Naive thymus-derived CD4-positive, alpha-beta T cell (primary cell): ENCODE data around the gene PPP2R3C. TPM values are rescaled to one million over a fixed set of nuclear protein-coding genes. Genes with fewer than 3 reads are reported as not detected.

ENCODE experiments used
- ATAC-seq: fragments of 150-1000 bp; cut with Tn5 transposase; 2 replicates; pipeline ENCODE4 v1.10.0; 2021; ENCODE audit warnings: mild to moderate bottlenecking, moderate library complexity
- CTCF ChIA-PET: fragments of 350-600 bp; sonication (Branson Sonifier 250); formaldehyde crosslinking; loops from one replicate; lab custom pipeline; 2021; ENCODE audit warnings: antibody characterized with exemption; lab: Charles Lee
- POLR2A ChIA-PET: fragments of 350-600 bp; sonication (Branson Sonifier 250); formaldehyde crosslinking; loops from one replicate; lab custom pipeline; 2021; ENCODE audit warnings: antibody characterized with exemption, inconsistent platforms; lab: Charles Lee
- DNase-seq, 9 donors: peaks; one replicate each; pipeline versions ENCODE4 v3.0.0 to v3.0.0-alpha.2; 2020 to 2022; ENCODE audit warnings: mixed read lengths in 1 of 9
- H3K27ac ChIP-seq: one replicate; pipeline ENCODE4 v1.7.0; 2013; ENCODE audit warnings: mild to moderate bottlenecking, low read depth, low read length, moderate library complexity
- H3K27me3 ChIP-seq, 2 donors: one replicate each; pipeline ENCODE4 v1.7.0; 2013; ENCODE audit warnings: low read length in 2 of 2, mild to moderate bottlenecking in 2 of 2, moderate library complexity in 2 of 2; ENCODE audit not compliant: control insufficient read depth in 2 of 2, insufficient read depth in 2 of 2
- H3K36me3 ChIP-seq, 3 experiments: 1 replicate in 2 of 3; 2 replicates in 1 of 3; pipeline ENCODE4 v1.7.0; 2013; ENCODE audit warnings: low read length in 3 of 3, mild to moderate bottlenecking in 3 of 3, moderate library complexity in 1 of 3; ENCODE audit not compliant: insufficient read depth in 3 of 3, control insufficient read depth in 2 of 3
- H3K4me1 ChIP-seq, 2 donors: one replicate each; pipeline ENCODE4 v1.7.0; 2013; ENCODE audit warnings: low read length in 2 of 2, mild to moderate bottlenecking in 2 of 2, moderate library complexity in 1 of 2; ENCODE audit not compliant: control insufficient read depth in 2 of 2, insufficient read depth in 2 of 2
- H3K4me3 ChIP-seq: 2 replicates; pipeline ENCODE4 v1.7.0; 2013; ENCODE audit warnings: mild to moderate bottlenecking, low read length
- H3K9me3 ChIP-seq, 3 experiments: 1 replicate in 2 of 3; 2 replicates in 1 of 3; pipeline ENCODE4 v1.7.0; 2013; ENCODE audit warnings: low read length in 3 of 3; ENCODE audit not compliant: control insufficient read depth in 2 of 3
- H3K27ac Mint-ChIP-seq, 9 donors: one replicate each; pipeline ENCODE4 v1.8.0; 2020 to 2022; ENCODE audit warnings: mixed read lengths in 9 of 9, mild to moderate bottlenecking in 8 of 9, moderate library complexity in 5 of 9, inconsistent platforms in 2 of 9
- H3K27me3 Mint-ChIP-seq, 5 donors: one replicate each; pipeline ENCODE4 v1.8.0; 2021 to 2022; ENCODE audit warnings: mixed read lengths in 5 of 5, mild to moderate bottlenecking in 1 of 5
- H3K36me3 Mint-ChIP-seq, 5 donors: one replicate each; pipeline ENCODE4 v1.8.0; 2020 to 2022; ENCODE audit warnings: mixed read lengths in 5 of 5, mild to moderate bottlenecking in 3 of 5, inconsistent platforms in 1 of 5
- H3K4me1 Mint-ChIP-seq, 7 donors: one replicate each; pipeline ENCODE4 v1.8.0; 2020 to 2022; ENCODE audit warnings: mixed read lengths in 7 of 7, mild to moderate bottlenecking in 3 of 7, inconsistent platforms in 1 of 7
- H3K4me3 Mint-ChIP-seq, 10 donors: one replicate each; pipeline ENCODE4 v1.8.0; 2020 to 2022; ENCODE audit warnings: mild to moderate bottlenecking in 10 of 10, mixed read lengths in 10 of 10, moderate library complexity in 6 of 10, inconsistent platforms in 2 of 10
- H3K9me3 Mint-ChIP-seq, 11 donors: one replicate each; pipeline ENCODE4 v1.8.0; 2020 to 2022; ENCODE audit warnings: mixed read lengths in 11 of 11, mild to moderate bottlenecking in 4 of 11, inconsistent platforms in 1 of 11, moderate library complexity in 1 of 11
- intact Hi-C, 2 donors: fragments of 100-400 bp; cut with micrococcal nuclease; formaldehyde crosslinking; loops; one replicate each; pipeline ENCODE4 v1.15.1; 2023
- polyA plus RNA-seq, 2 donors: library from polyadenylated mRNA; unstranded; fragments of 300-500 nt; fragmentation: Illumina TruSeq; gene quantifications; one replicate each; pipeline ENCODE4 v1.2.3, GENCODE V29; 2021
- total RNA-seq, 6 experiments: library from RNA in 5 of 6; stranded (reverse) in 5 of 6; gene quantifications; 1 replicate in 5 of 6; 2 replicates in 1 of 6; pipeline ENCODE4 v1.2.3 and lab custom pipeline; 2021 to 2026

Gene PPP2R3C
- total RNA-seq (10 to 100 TPM; 31.4 to 43.3 (median 33.5) TPM), polyA plus RNA-seq (10 to 100 TPM; 51.9 to 52.2 TPM), total RNA-seq (lab: John Stamatoyannopoulos, UW) (32.6 reads per million, percentile 62 among the genes with 10 or more reads in this experiment)

DNA sequence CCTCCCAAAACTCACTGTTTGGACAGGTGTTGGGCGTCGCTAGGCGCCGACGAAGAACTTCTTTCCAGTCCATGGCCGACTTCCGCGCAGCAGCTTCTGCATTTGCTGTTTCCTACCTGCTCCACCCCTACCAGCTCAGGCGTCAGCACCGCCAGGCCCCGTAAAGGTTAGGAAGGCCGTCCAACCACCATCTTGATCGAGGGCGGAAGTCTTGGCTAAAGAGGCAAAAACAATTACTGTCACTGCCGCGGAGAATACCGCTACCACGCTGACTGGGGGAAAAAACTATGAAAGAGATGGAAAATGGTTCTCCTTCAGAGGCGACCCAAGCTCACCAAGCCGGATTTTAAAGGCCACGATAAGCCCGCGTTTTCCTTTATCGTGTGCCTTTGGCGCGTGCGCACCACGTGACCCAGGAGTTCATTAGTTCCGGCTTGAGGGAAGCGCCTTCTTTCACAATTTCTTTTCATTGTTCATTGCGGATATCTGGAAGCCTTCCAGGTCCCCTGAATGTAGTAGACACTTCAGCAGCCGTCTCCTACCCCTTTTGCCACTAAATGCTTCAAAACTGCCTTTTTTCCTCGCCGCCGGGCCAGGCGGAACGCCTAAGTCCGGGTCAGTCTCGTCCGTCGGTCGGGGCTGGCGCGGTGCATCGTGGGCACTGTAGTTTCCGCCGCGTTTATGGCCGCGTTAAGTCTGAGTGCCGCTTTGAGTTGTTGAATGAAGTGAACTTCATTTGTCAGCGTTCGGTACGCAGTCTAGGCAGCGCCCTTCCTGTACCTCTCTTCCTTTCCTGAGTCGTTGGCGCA lies at the start of gene PPP2R3C, which contains the start of gene PRORP:
PPP2R3C (minus strand) TSS at position 104 of the 809 bp plus-strand sequence; CDS start at position 73, 31 bp downstream.
PRORP (plus strand) TSS at position 666 of the 809 bp plus-strand sequence. CDS start 694 bp downstream, outside the sequence.
- Histone ChIP-seq H3K4me3 (peak within 1 kb of the TSS; percentile 86), H3K9me3 (no peaks in the 10 kb centered on the region), H3K4me1 (peaks cover 16 to 22% of the 10 kb centered on the region in 2 donors), H3K36me3 (no peaks in the 10 kb centered on the region), H3K27me3 (no peaks in the 10 kb centered on the region), H3K27ac (peak within 1 kb of the TSS; percentile 97)
- H3K36me3 Mint-ChIP-seq = peaks cover 3 to 17% (median 13%) of the 10 kb centered on the region in 5 donors
- DNase-seq (peak; percentile 80 to 96 (median 93)), ATAC-seq (peak; percentile 90)
- no peaks in the 10 kb centered on the region for H3K9me3 Mint-ChIP-seq
- intact Hi-C loops = loop anchor here (1.0 to 10.0 kb wide), 17 partner anchors 18 to 1198 kb away; partner anchors contain the start of genes BRMS1L (in 2 of the 2), EAPP (in 2 of the 2), FAM177A1 (in 2 of the 2) and NFKBIA (in 2 of the 2)
- H3K4me1 Mint-ChIP-seq = peaks cover 39 to 85% (median 73%) of the 10 kb centered on the region in 7 donors
- ChIA-PET CTCF (interaction anchor here (0.5 to 1.7 kb wide), 5 partner anchors 62 to 392 kb away, joined by 3 to 6 read pairs (median 3); partner anchors contain the start of gene NFKBIA), POLR2A (interaction anchor here (0.6 to 4.2 kb wide), 18 partner anchors 9 to 492 kb away, joined by 3 to 65 read pairs (median 4); partner anchors contain the start of genes BAZ1A, CFL2, FAM177A1 and NFKBIA)
- peak within 1 kb of the TSS; percentile 89 to 100 (median 99) for H3K4me3 Mint-ChIP-seq
- H3K27me3 Mint-ChIP-seq = peaks cover 0 to 3% (median 0%) of the 10 kb centered on the region in 5 donors
- peak within 1 kb of the TSS; percentile 99 to 100 (median 100) for H3K27ac Mint-ChIP-seq

DNA sequence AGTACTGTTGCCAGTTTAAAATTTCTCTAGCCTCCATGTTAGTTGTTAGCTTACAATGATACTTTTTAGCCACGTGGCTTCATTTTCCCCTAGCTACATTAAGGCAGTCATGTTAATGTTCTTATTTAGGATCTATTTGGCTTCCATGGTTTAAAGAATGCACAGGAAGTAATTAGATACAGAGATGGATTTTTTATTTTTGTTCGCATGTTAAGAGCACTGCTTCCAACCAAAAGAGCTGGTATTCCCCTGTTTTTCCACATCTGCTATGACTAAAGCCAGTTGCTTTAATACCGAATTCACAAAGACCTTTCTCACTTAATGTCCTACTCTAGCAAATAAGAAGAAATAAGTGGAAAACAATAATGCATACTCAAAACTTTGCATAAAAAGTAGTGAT lies 45.7 kb upstream of the PPP2R3C start:
- Mint-ChIP-seq H3K4me1 (peaks cover 7 to 23% (median 15%) of the 10 kb centered on the region in 7 donors), H3K4me3 (no peak overlapping the region), H3K27ac (peak overlapping the region in 1 of 9 donors; percentile 32), H3K27me3 (no peaks in the 10 kb centered on the region), H3K36me3 (peaks cover 9 to 56% (median 41%) of the 10 kb centered on the region in 5 donors), H3K9me3 (peaks cover 0 to 6% (median 0%) of the 10 kb centered on the region in 11 donors)
- H3K9me3 ChIP-seq = no peaks in the 10 kb centered on the region
- ATAC-seq = no peak
- H3K4me1 ChIP-seq = no peaks in the 10 kb centered on the region
- DNase-seq = no peak
- H3K4me3 ChIP-seq = no peak overlapping the region
- H3K27ac ChIP-seq = no peak overlapping the region
- no peaks in the 10 kb centered on the region for H3K27me3 ChIP-seq
- intact Hi-C loops = no loop called here
- ChIA-PET CTCF (no interaction called here), POLR2A (interaction anchor here (0.7 kb wide), 1 partner anchor 106 kb away, joined by 3 read pairs; no protein-coding TSS in a partner anchor)
- peaks cover 0 to 6% (median 4%) of the 10 kb centered on the region in 3 experiments for H3K36me3 ChIP-seq

DNA sequence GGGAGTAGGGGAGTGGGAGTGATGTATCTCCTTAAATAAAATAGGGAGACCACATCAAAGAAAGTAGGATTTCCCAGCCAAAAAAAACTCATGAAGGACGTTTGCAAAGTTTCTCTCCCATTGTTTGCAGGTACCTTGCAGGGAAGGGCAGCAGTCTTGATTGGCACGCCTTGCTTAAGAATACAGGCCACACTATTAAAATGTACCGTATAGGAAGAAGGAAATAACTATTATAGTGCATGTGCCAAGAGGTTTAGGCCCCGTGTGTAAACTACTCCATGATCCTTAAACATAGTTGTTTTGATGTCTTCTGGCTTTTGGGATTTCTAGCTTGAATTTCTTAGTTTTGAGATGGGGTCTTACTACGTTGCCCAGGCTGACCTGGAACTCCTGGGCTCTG lies 43.1 kb upstream of the PPP2R3C start:
- Histone ChIP-seq H3K27ac (no peak overlapping the region), H3K9me3 (no peaks in the 10 kb centered on the region), H3K4me3 (no peak overlapping the region), H3K36me3 (peaks cover 0 to 13% (median 4%) of the 10 kb centered on the region in 3 experiments), H3K27me3 (no peaks in the 10 kb centered on the region), H3K4me1 (peaks cover 0 to 6% of the 10 kb centered on the region in 2 donors)
- H3K36me3 Mint-ChIP-seq = peaks cover 8 to 63% (median 38%) of the 10 kb centered on the region in 5 donors
- H3K27ac Mint-ChIP-seq = no peak overlapping the region
- H3K27me3 Mint-ChIP-seq = no peaks in the 10 kb centered on the region
- no peak for ATAC-seq
- H3K4me3 Mint-ChIP-seq = no peak overlapping the region
- H3K4me1 Mint-ChIP-seq = peaks cover 0 to 38% (median 23%) of the 10 kb centered on the region in 7 donors
- POLR2A ChIA-PET = interaction anchor here (0.7 kb wide), 1 partner anchor 13 kb away, joined by 3 read pairs; no protein-coding TSS in a partner anchor
- DNase-seq = no peak
- intact Hi-C loops = no loop called here
- peaks cover 0 to 6% (median 0%) of the 10 kb centered on the region in 11 donors for H3K9me3 Mint-ChIP-seq
- CTCF ChIA-PET = no interaction called here

DNA sequence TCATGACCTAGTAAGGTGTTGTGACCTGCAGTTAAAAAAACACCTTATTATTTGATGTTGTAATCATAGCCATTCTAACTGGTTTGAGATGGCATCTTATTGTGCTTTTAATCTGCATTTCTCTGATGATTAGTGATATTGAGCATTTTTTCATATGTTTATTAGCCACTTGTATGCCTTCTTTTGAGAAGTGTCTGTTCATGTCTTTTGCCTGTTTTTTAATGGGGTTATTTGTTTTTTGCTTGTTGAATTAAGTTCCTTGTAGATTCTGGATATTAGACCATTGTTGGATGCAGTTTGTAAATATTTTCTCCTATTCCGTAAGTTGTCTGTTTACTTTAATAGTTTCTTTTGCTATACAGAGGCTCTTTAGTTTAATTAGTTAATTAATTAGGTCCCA lies 41.6 kb upstream of the PPP2R3C start:
- Mint-ChIP-seq H3K4me3 (no peak overlapping the region), H3K9me3 (peaks cover 0 to 1% (median 0%) of the 10 kb centered on the region in 11 donors), H3K36me3 (peaks cover 10 to 65% (median 36%) of the 10 kb centered on the region in 5 donors), H3K4me1 (peaks cover 0 to 40% (median 24%) of the 10 kb centered on the region in 7 donors), H3K27me3 (no peaks in the 10 kb centered on the region), H3K27ac (no peak overlapping the region)
- intact Hi-C loops = no loop called here
- Histone ChIP-seq H3K4me1 (peaks cover 0 to 6% of the 10 kb centered on the region in 2 donors), H3K27me3 (no peaks in the 10 kb centered on the region), H3K4me3 (no peak overlapping the region), H3K36me3 (peaks cover 4 to 28% (median 8%) of the 10 kb centered on the region in 3 experiments), H3K27ac (no peak overlapping the region), H3K9me3 (no peaks in the 10 kb centered on the region)
- ChIA-PET CTCF (no interaction called here), POLR2A (no interaction called here)
- ATAC-seq = no peak
- no peak for DNase-seq

DNA sequence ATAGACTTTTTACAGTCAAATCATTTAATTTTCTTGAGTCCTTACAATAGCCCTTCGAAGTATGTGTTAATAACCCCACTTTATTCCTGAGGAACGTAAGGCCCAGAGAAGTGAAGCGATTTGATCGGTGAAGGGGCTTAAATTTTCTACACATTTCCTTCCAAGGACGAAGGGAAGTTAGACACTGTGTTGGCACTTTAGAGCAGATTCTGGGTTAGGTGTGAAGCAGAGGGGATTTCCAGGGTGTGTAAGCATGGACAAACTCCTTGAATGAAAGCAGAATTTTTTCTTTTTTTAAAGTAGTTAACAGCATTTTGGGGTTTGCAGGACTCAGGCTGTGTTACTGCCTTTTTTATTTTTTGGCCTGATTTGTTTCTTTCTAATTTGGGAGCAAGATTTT lies 39.4 kb upstream of the PPP2R3C start:
- Histone ChIP-seq H3K4me1 (peaks cover 4 to 11% of the 10 kb centered on the region in 2 donors), H3K9me3 (no peaks in the 10 kb centered on the region), H3K4me3 (no peak overlapping the region), H3K27ac (no peak overlapping the region), H3K36me3 (peaks cover 0 to 21% (median 8%) of the 10 kb centered on the region in 3 experiments), H3K27me3 (no peaks in the 10 kb centered on the region)
- H3K27ac Mint-ChIP-seq = peak overlapping the region in 2 of 9 donors; percentile 60 to 73
- intact Hi-C loops = no loop called here
- ChIA-PET CTCF (interaction anchor here (0.5 kb wide), 1 partner anchor 11 kb away, joined by 3 read pairs; no protein-coding TSS in a partner anchor), POLR2A (interaction anchor here (0.7 kb wide), 1 partner anchor 69 kb away, joined by 3 read pairs; no protein-coding TSS in a partner anchor)
- ATAC-seq (peak; percentile 69), DNase-seq (no peak)
- peaks cover 9 to 52% (median 37%) of the 10 kb centered on the region in 7 donors for H3K4me1 Mint-ChIP-seq
- H3K4me3 Mint-ChIP-seq = peak overlapping the region in 1 of 10 donors; percentile 38
- H3K36me3 Mint-ChIP-seq = peaks cover 10 to 58% (median 32%) of the 10 kb centered on the region in 5 donors
- H3K27me3 Mint-ChIP-seq = no peaks in the 10 kb centered on the region
- no peaks in the 10 kb centered on the region for H3K9me3 Mint-ChIP-seq

DNA sequence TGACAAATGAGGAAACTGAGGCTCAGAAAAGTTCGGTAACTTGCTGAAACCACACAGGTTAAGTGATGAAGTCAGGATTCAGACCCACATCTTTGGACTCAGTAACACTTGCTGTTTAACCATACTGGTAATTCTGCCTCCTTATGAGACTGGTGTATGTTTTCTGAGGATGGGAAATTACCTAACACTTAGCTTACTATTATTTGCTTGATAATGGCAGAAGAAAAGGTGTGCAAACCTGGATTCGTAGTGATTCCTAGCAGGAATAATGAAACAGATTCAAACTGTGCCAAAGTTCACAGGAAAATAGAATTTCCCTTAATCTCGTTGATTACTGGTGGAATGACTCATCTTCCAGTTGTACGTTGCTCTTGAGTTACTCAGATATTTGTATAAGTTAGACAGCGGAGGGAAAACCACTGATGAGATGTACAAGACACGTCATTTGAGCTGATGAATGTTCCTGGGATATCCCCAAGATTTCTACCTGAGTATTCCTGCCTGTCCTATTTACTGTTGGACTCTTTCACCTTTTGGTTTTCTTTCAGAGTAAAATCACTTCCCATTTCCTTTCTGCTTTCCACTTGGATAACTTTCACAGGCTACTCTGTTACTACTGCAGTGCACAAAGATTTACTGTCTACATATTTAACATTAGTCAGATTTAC lies 38.1 kb upstream of the PPP2R3C start:
- POLR2A ChIA-PET = no interaction called here
- intact Hi-C loops = loop anchor here (5.0 kb wide), 2 partner anchors 38 to 42 kb away; partner anchors contain the start of genes PPP2R3C (in 1 of the 2) and PRORP (in 1 of the 2)

More for the DNA sequence above, 38.1 kb upstream of the PPP2R3C start:
- no peak overlapping the region for H3K4me3 ChIP-seq
- peaks cover 10 to 50% (median 30%) of the 10 kb centered on the region in 5 donors for H3K36me3 Mint-ChIP-seq
- no peak for DNase-seq
- no peaks in the 10 kb centered on the region for H3K27me3 Mint-ChIP-seq
- H3K9me3 Mint-ChIP-seq = no peaks in the 10 kb centered on the region
- ATAC-seq = no peak
- no peak overlapping the region for H3K4me3 Mint-ChIP-seq
- H3K27me3 ChIP-seq = no peaks in the 10 kb centered on the region
- peaks cover 5 to 18% of the 10 kb centered on the region in 2 donors for H3K4me1 ChIP-seq
- H3K9me3 ChIP-seq = no peaks in the 10 kb centered on the region
- no peak overlapping the region for H3K27ac ChIP-seq
- H3K27ac Mint-ChIP-seq = peak overlapping the region in 1 of 9 donors; percentile 64
- H3K4me1 Mint-ChIP-seq = peaks cover 16 to 65% (median 49%) of the 10 kb centered on the region in 7 donors
- peaks cover 0 to 21% (median 8%) of the 10 kb centered on the region in 3 experiments for H3K36me3 ChIP-seq
- CTCF ChIA-PET = no interaction called here
